H9 (cell line): ENCODE measurements around the gene ADGRF1. TPM values are rescaled to one million over a fixed set of nuclear protein-coding genes. Genes with fewer than 3 reads are reported as not detected.

ENCODE experiments used
- DNase-seq: peaks from one replicate; pipeline ENCODE4 v3.0.0-alpha.2; 2017
- H2AFZ ChIP-seq: one replicate; pipeline ENCODE4 v1.6.1; 2013; ENCODE audit warnings: mild to moderate bottlenecking, low read length, control low read depth, moderate library complexity
- H2AK5ac ChIP-seq: 2 replicates; pipeline ENCODE4 v1.6.1; 2013; ENCODE audit warnings: low read length, control low read depth, mixed read lengths; ENCODE audit not compliant: insufficient read length
- H2BK120ac ChIP-seq: one replicate; pipeline ENCODE4 v1.6.1; 2013; ENCODE audit warnings: low read depth, mild to moderate bottlenecking, low read length, control low read depth, inconsistent platforms; ENCODE audit not compliant: poor library complexity, severe bottlenecking
- H2BK12ac ChIP-seq: 2 replicates; pipeline ENCODE4 v1.6.1; 2013; ENCODE audit warnings: low read length, control low read depth, mixed read lengths, low read depth; ENCODE audit not compliant: insufficient read length
- H2BK15ac ChIP-seq: 2 replicates; pipeline ENCODE4 v1.6.1; 2013; ENCODE audit warnings: low read depth, low read length, control low read depth
- H2BK20ac ChIP-seq: one replicate; pipeline ENCODE4 v1.6.1; 2013; ENCODE audit warnings: low read depth, mild to moderate bottlenecking, low read length, control low read depth, inconsistent platforms; ENCODE audit not compliant: poor library complexity, severe bottlenecking
- H2BK5ac ChIP-seq: 2 replicates; pipeline ENCODE4 v1.6.1; 2013; ENCODE audit warnings: low read length, control low read depth, mixed read lengths; ENCODE audit not compliant: insufficient read length
- H3K14ac ChIP-seq: 2 replicates; pipeline ENCODE4 v1.6.1; 2013; ENCODE audit warnings: low read length, control low read depth; ENCODE audit not compliant: insufficient read depth
- H3K18ac ChIP-seq: 2 replicates; pipeline ENCODE4 v1.6.1; 2013; ENCODE audit warnings: low read depth, mild to moderate bottlenecking, mixed read lengths, low read length, control low read depth; ENCODE audit not compliant: insufficient read length
- H3K23ac ChIP-seq: 2 replicates; pipeline ENCODE4 v1.6.1; 2013; ENCODE audit warnings: low read length, control low read depth, mixed read lengths, low read depth; ENCODE audit not compliant: insufficient read length
- H3K23me2 ChIP-seq: 2 replicates; pipeline ENCODE4 v1.6.1; 2013; ENCODE audit warnings: low read depth, mild to moderate bottlenecking, mixed read lengths, low read length, control low read depth; ENCODE audit not compliant: insufficient read length, poor library complexity, severe bottlenecking
- H3K27ac ChIP-seq: 2 replicates; pipeline ENCODE4 v1.5.1; 2013; ENCODE audit warnings: low read length, control low read depth, mixed read lengths, low read depth; ENCODE audit not compliant: insufficient read length
- H3K27me3 ChIP-seq: 2 replicates; pipeline ENCODE4 v1.6.1; 2013; ENCODE audit warnings: low read length, control low read depth, inconsistent platforms; ENCODE audit not compliant: insufficient read depth
- H3K4ac ChIP-seq: 2 replicates; pipeline ENCODE4 v1.6.1; 2013; ENCODE audit warnings: low read depth, mild to moderate bottlenecking, control low read depth, inconsistent platforms, low read length, moderate library complexity
- H3K4me1 ChIP-seq: 2 replicates; pipeline ENCODE4 v1.6.1; 2013; ENCODE audit warnings: low read length, control low read depth, inconsistent platforms; ENCODE audit not compliant: insufficient read depth
- H3K4me2 ChIP-seq: 2 replicates; pipeline ENCODE4 v1.6.1; 2013; ENCODE audit warnings: low read length, control low read depth, mixed read lengths; ENCODE audit not compliant: insufficient read length, insufficient read depth
- H3K56ac ChIP-seq: 2 replicates; pipeline ENCODE4 v1.6.1; 2013; ENCODE audit warnings: low read depth, mild to moderate bottlenecking, mixed read lengths, low read length, control low read depth; ENCODE audit not compliant: insufficient read length
- H3K79me1 ChIP-seq: 2 replicates; pipeline ENCODE4 v1.6.1; 2013; ENCODE audit warnings: low read depth, mild to moderate bottlenecking, moderate library complexity, low read length, control low read depth, inconsistent platforms; ENCODE audit not compliant: insufficient read depth, poor library complexity, severe bottlenecking
- H3K79me2 ChIP-seq: 2 replicates; pipeline ENCODE4 v1.6.1; 2013; ENCODE audit warnings: low read length, control low read depth, inconsistent platforms; ENCODE audit not compliant: insufficient read depth
- H3K9ac ChIP-seq: 2 replicates; pipeline ENCODE4 v1.6.1; 2013; ENCODE audit warnings: low read length, control low read depth, mixed read lengths; ENCODE audit not compliant: insufficient read length; ENCODE audit errors: extremely low read depth
- H3K9me3 ChIP-seq: one replicate; pipeline ENCODE4 v1.6.1; 2013; ENCODE audit warnings: low read depth, low read length, inconsistent platforms; ENCODE audit not compliant: control insufficient read depth
- H3T11ph ChIP-seq: one replicate; pipeline ENCODE4 v1.6.1; 2013; ENCODE audit warnings: mild to moderate bottlenecking, low read length, control low read depth, inconsistent platforms
- H4K20me1 ChIP-seq: one replicate; pipeline ENCODE4 v1.6.1; 2013; ENCODE audit not compliant: control insufficient read depth, insufficient read length, insufficient read depth
- H4K5ac ChIP-seq: 2 replicates; pipeline ENCODE4 v1.6.1; 2013; ENCODE audit warnings: low read depth, mild to moderate bottlenecking, mixed read lengths, low read length, control low read depth; ENCODE audit not compliant: insufficient read length
- H4K8ac ChIP-seq: replicated peaks from 2 replicates; pipeline ENCODE4 v1.6.1; 2013; ENCODE audit warnings: low read length, control low read depth, mixed read lengths, low read depth; ENCODE audit not compliant: insufficient read length
- H4K91ac ChIP-seq: 2 replicates; pipeline ENCODE4 v1.6.1; 2013; ENCODE audit warnings: low read depth, mild to moderate bottlenecking, moderate library complexity, mixed read lengths, low read length, control low read depth; ENCODE audit not compliant: insufficient read length
- H3K27ac Mint-ChIP-seq, 3 experiments: 2 replicates in 2 of 3; 3 replicates in 1 of 3; pipeline ENCODE4 v1.8.0; 2020 to 2021; ENCODE audit warnings: mixed read lengths in 3 of 3, mild to moderate bottlenecking in 1 of 3, moderate library complexity in 1 of 3
- H3K27me3 Mint-ChIP-seq: 2 replicates; pipeline ENCODE4 v1.8.0; 2021; ENCODE audit warnings: low read depth, mild to moderate bottlenecking, moderate library complexity, mixed read lengths
- H3K36me3 Mint-ChIP-seq, 3 experiments: 2 replicates in 2 of 3; 3 replicates in 1 of 3; pipeline ENCODE4 v1.8.0; 2020 to 2021; ENCODE audit warnings: low read depth in 3 of 3, mixed read lengths in 3 of 3; ENCODE audit not compliant: insufficient read depth in 1 of 3
- H3K4me1 Mint-ChIP-seq, 2 experiments: 2 replicates each; pipeline ENCODE4 v1.8.0; 2020; ENCODE audit warnings: mixed read lengths in 2 of 2
- H3K4me3 Mint-ChIP-seq, 2 experiments: 2 replicates in 1 of 2; 3 replicates in 1 of 2; pipeline ENCODE4 v1.8.0; 2020 to 2021; ENCODE audit warnings: mild to moderate bottlenecking in 2 of 2, mixed read lengths in 2 of 2, moderate library complexity in 1 of 2
- H3K9me3 Mint-ChIP-seq, 2 experiments: 2 replicates in 1 of 2; 3 replicates in 1 of 2; pipeline ENCODE4 v1.8.0; 2020; ENCODE audit warnings: mild to moderate bottlenecking in 2 of 2, mixed read lengths in 2 of 2, moderate library complexity in 1 of 2
- CTCF ChIP-seq: fragments of 200-600 bp; sonication (generic); conservative IDR thresholded peaks from 3 replicates; pipeline ENCODE4 v1.8.0; 2021; ENCODE audit warnings: antibody characterized with exemption, mild to moderate bottlenecking
- WGBS: extraction: QIAGEN DNeasy Blood & Tissue Kit; methylation state at CpG from one replicate; pipeline ENCODE4 v1.1.7; 2013; ENCODE audit warnings: missing lambda C conversion rate, low lambda C conversion rate, mixed read lengths; ENCODE audit not compliant: insufficient read length; ENCODE audit errors: extremely low coverage; 5-methylcytosine and 5-hydroxymethylcytosine counted together
- total RNA-seq: library from RNA; stranded (reverse); gene quantifications from 2 replicates; pipeline ENCODE4 v1.2.1, GENCODE V29; 2021

ADGRF1 gene
- total RNA-seq, 1 experiment from 2014 or later, result not detected

- H3K4ac ChIP-seq, result no peak overlapping the region
- no peaks in the 10 kb centered on the region for H3K4me1 ChIP-seq
- no peak overlapping the region for H3T11ph ChIP-seq
- H3K4me2 ChIP-seq, result no peak overlapping the region
- Mint-ChIP-seq H3K36me3 (no peaks in the 10 kb centered on the region), H3K27ac (no peak overlapping the region; a peak in 1 of 7 replicates), H3K4me3 (no peak overlapping the region), H3K4me1 (no peaks in the 10 kb centered on the region), H3K9me3 (no peaks in the 10 kb centered on the region), H3K27me3 (no peaks in the 10 kb centered on the region; the same call in 1 of the 2 replicates)
- H4K20me1 ChIP-seq, result no peaks in the 10 kb centered on the region
- TF ChIP-seq CTCF, result no peak
- H3K79me1 ChIP-seq, result no peaks in the 10 kb centered on the region
- no peak overlapping the region for H3K18ac ChIP-seq
- no peak overlapping the region for H3K9ac ChIP-seq
- no peaks in the 10 kb centered on the region for H3K27me3 ChIP-seq
- H2BK5ac ChIP-seq, result no peak overlapping the region
- no peaks in the 10 kb centered on the region for H3K23me2 ChIP-seq
- H2BK15ac ChIP-seq, result no peak overlapping the region
- H3K56ac ChIP-seq, result no peak overlapping the region
- H2BK12ac ChIP-seq, result no peak overlapping the region
- H2BK120ac ChIP-seq, result no peak overlapping the region
- no peaks in the 10 kb centered on the region for H3K9me3 ChIP-seq
- no peak overlapping the region for H3K23ac ChIP-seq
- H2BK20ac ChIP-seq, result no peak overlapping the region
- H3K27ac ChIP-seq, result no peak overlapping the region
- H4K8ac ChIP-seq, result no peak overlapping the region
- no peak overlapping the region for H2AFZ ChIP-seq
- H4K91ac ChIP-seq, result no peak overlapping the region
- H3K14ac ChIP-seq, result no peak overlapping the region
- no peak overlapping the region for H2AK5ac ChIP-seq
- no CpG with 5 or more reads among the region's 1 CpG for WGBS
- no peak overlapping the region for H4K5ac ChIP-seq
- H3K79me2 ChIP-seq, result no peaks in the 10 kb centered on the region
- DNase-seq, result no peak
Observed at GRCh38 chr6:46998436-46999017, 43.6 kb downstream of the ADGRF1 start.
